ENCODE measurements around the gene BCL2.

BCL2 gene

GRCh38 chr18:63245600-63245999, 74.0 kb downstream of the BCL2 start:
- no peak for ATAC-seq (ENCODE audit: insufficient read depth, low read depth)
- TF ChIP-seq, protein P1, sequence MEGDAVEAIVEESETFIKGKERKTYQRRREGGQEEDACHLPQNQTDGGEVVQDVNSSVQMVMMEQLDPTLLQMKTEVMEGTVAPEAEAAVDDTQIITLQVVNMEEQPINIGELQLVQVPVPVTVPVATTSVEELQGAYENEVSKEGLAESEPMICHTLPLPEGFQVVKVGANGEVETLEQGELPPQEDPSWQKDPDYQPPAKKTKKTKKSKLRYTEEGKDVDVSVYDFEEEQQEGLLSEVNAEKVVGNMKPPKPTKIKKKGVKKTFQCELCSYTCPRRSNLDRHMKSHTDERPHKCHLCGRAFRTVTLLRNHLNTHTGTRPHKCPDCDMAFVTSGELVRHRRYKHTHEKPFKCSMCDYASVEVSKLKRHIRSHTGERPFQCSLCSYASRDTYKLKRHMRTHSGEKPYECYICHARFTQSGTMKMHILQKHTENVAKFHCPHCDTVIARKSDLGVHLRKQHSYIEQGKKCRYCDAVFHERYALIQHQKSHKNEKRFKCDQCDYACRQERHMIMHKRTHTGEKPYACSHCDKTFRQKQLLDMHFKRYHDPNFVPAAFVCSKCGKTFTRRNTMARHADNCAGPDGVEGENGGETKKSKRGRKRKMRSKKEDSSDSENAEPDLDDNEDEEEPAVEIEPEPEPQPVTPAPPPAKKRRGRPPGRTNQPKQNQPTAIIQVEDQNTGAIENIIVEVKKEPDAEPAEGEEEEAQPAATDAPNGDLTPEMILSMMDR (IDR thresholded peaks at IDR 0.05; ENCODE audit: borderline replicate concordance, extremely low read depth, low read length, poor library complexity, severe bottlenecking) = no peak
- no peak for TF ChIP-seq EZH2 (IDR thresholded peaks at IDR 0.05; ENCODE audit: borderline replicate concordance, low read depth, low read length, severe bottlenecking)

GRCh38 chr18:63244607-63245006, 75.0 kb downstream of the BCL2 start:
- Histone ChIP-seq H4K20me1 (ENCODE audit: insufficient read depth, low read length) (peaks cover 22% of the 10 kb centered on the region; the same call in 1 of the 2 replicates), H3K9me3 (ENCODE audit: insufficient read depth, low read length, severe bottlenecking) (no peaks in the 10 kb centered on the region), H3K79me2 (ENCODE audit: insufficient read depth, low read length) (peaks cover 96% of the 10 kb centered on the region), H3K36me3 (ENCODE audit: insufficient read depth, low read length) (peaks cover 40% of the 10 kb centered on the region), H3K27me3 (ENCODE audit: insufficient read depth, low read length, poor library complexity) (no peaks in the 10 kb centered on the region), H3K27ac (ENCODE audit: low read length) (no peak overlapping the region), H2AFZ (ENCODE audit: low read depth, low read length) (no peak overlapping the region), H3K9ac (ENCODE audit: low read depth, low read length) (no peak overlapping the region), H3K4me1 (ENCODE audit: insufficient read depth, low read length) (no peaks in the 10 kb centered on the region), H3K4me3 (ENCODE audit: low read depth in 1 of 2, low read length in 2 of 2) (no peak overlapping the region), H3K4me2 (ENCODE audit: insufficient read depth, low read length) (no peak overlapping the region)
- TF ChIP-seq, protein P1 (IDR thresholded peaks at IDR 0.05; ENCODE audit: borderline replicate concordance, extremely low read depth, low read length, poor library complexity, severe bottlenecking) = no peak
- no peak for TF ChIP-seq EZH2 (IDR thresholded peaks at IDR 0.05; ENCODE audit: borderline replicate concordance, low read depth, low read length, severe bottlenecking)
- DNase-seq (no peak), ATAC-seq (ENCODE audit: insufficient read depth, low read depth) (0 out of 3 replicates have a peak, but pooled peaks have one; percentile 29)

More at GRCh38 chr18:63245600-63245999, 74.0 kb downstream of the BCL2 start:
- Histone ChIP-seq H3K27me3 (ENCODE audit: insufficient read depth, low read length, poor library complexity) (no peaks in the 10 kb centered on the region), H3K9ac (ENCODE audit: low read depth, low read length) (no peak overlapping the region), H3K4me3 (ENCODE audit: low read depth in 1 of 2, low read length in 2 of 2) (no peak overlapping the region), H4K20me1 (ENCODE audit: insufficient read depth, low read length) (peaks cover 26% of the 10 kb centered on the region; the same call in 1 of the 2 replicates), H3K27ac (ENCODE audit: low read length) (0 out of 2 replicates have a peak overlapping the region, but pooled peaks have one; percentile 4), H3K79me2 (ENCODE audit: insufficient read depth, low read length) (peaks cover 96% of the 10 kb centered on the region), H2AFZ (ENCODE audit: low read depth, low read length) (no peak overlapping the region), H3K4me1 (ENCODE audit: insufficient read depth, low read length) (no peaks in the 10 kb centered on the region), H3K4me2 (ENCODE audit: insufficient read depth, low read length) (no peak overlapping the region), H3K9me3 (ENCODE audit: insufficient read depth, low read length, severe bottlenecking) (no peaks in the 10 kb centered on the region), H3K36me3 (ENCODE audit: insufficient read depth, low read length) (peaks cover 43% of the 10 kb centered on the region)
- DNase-seq = no peak

- no peak overlapping the region for H3K27ac ChIP-seq (ENCODE audit: low read length)
- no peak for ATAC-seq (ENCODE audit: insufficient read depth, low read depth)
- peaks cover 95% of the 10 kb centered on the region for H3K79me2 ChIP-seq (ENCODE audit: insufficient read depth, low read length)
- H3K4me2 ChIP-seq (ENCODE audit: insufficient read depth, low read length) = no peak overlapping the region
- H3K4me1 ChIP-seq (ENCODE audit: insufficient read depth, low read length) = no peaks in the 10 kb centered on the region
- H3K9me3 ChIP-seq (ENCODE audit: insufficient read depth, low read length, severe bottlenecking) = no peaks in the 10 kb centered on the region
- no peak for DNase-seq
- H3K27me3 ChIP-seq (ENCODE audit: insufficient read depth, low read length, poor library complexity) = no peaks in the 10 kb centered on the region
- H2AFZ ChIP-seq (ENCODE audit: low read depth, low read length) = no peak overlapping the region
- no peak overlapping the region for H3K9ac ChIP-seq (ENCODE audit: low read depth, low read length)
- no peak overlapping the region for H3K4me3 ChIP-seq (ENCODE audit: low read depth in 1 of 2, low read length in 2 of 2)
- peaks cover 27% of the 10 kb centered on the region; the same call in 1 of the 2 replicates for H4K20me1 ChIP-seq (ENCODE audit: insufficient read depth, low read length)
- TF ChIP-seq, protein P1 (IDR thresholded peaks at IDR 0.05; ENCODE audit: borderline replicate concordance, extremely low read depth, low read length, poor library complexity, severe bottlenecking) = no peak
- TF ChIP-seq EZH2 (IDR thresholded peaks at IDR 0.05; ENCODE audit: borderline replicate concordance, low read depth, low read length, severe bottlenecking) = no peak
- peaks cover 51% of the 10 kb centered on the region for H3K36me3 ChIP-seq (ENCODE audit: insufficient read depth, low read length)
Measured at GRCh38 chr18:63241760-63242159, 77.8 kb downstream of the BCL2 start.
